ENCODE results near the gene GRIPAP1. TPM values are rescaled to one million over a fixed set of nuclear protein-coding genes. Genes with fewer than 3 reads are reported as not detected.

Gene GRIPAP1
- total RNA-seq, 2 donors from 2014 or later, result 9.6 to 16.0 TPM

GRCh38 chrX:49041744-49042580 is 39.9 kb upstream of the GRIPAP1 start:
- Histone ChIP-seq H3K9me3 (peaks cover 0 to 4% of the 10 kb centered on the region in 2 donors), H3K27me3 (no peaks in the 10 kb centered on the region), H3K4me1 (peaks cover 0 to 19% of the 10 kb centered on the region in 2 donors), H3K4me3 (peak overlapping the region; percentile 81 to 93), H3K36me3 (peaks cover 26% of the 10 kb centered on the region), H3K27ac (peak overlapping the region; percentile 97 to 99)
- no peak for DNase-seq (ENCODE audit: low spot score)
- TF ChIP-seq, protein P1, sequence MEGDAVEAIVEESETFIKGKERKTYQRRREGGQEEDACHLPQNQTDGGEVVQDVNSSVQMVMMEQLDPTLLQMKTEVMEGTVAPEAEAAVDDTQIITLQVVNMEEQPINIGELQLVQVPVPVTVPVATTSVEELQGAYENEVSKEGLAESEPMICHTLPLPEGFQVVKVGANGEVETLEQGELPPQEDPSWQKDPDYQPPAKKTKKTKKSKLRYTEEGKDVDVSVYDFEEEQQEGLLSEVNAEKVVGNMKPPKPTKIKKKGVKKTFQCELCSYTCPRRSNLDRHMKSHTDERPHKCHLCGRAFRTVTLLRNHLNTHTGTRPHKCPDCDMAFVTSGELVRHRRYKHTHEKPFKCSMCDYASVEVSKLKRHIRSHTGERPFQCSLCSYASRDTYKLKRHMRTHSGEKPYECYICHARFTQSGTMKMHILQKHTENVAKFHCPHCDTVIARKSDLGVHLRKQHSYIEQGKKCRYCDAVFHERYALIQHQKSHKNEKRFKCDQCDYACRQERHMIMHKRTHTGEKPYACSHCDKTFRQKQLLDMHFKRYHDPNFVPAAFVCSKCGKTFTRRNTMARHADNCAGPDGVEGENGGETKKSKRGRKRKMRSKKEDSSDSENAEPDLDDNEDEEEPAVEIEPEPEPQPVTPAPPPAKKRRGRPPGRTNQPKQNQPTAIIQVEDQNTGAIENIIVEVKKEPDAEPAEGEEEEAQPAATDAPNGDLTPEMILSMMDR (IDR thresholded peaks at IDR 0.05), result no peak

DNA sequence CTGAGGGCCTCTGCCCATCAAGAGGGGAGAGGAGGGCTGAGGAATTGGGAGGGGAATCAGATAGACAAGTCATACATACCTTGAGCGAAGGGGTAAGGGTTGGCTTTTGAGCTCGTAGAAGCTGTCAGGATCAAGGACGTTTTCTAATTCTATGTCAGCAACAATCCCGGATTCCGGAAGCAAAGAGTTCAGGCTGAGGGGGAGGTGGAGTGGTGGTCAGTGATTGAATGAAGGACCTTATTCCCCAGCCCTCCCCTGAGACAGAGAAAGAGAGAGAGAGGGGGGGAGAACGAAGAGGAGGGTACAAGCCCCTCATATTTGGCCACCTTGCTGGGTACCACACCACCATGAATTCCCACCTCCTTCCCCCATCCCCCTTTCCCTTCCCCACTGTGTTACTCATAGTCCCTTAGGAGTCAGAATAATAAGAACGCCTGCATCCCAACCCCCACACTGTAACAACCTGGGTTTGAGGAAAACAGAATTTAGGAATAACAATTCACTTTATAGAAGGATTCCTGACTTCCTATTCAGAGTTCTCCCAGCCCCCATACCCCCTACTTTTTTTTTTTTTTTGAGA is 38.4 kb upstream of the GRIPAP1 start:
- Histone ChIP-seq H3K9me3 (peaks cover 0 to 4% of the 10 kb centered on the region in 2 donors), H3K36me3 (peaks cover 33% of the 10 kb centered on the region), H3K27ac (peak overlapping the region; percentile 97 to 99), H3K4me1 (peaks cover 0 to 19% of the 10 kb centered on the region in 2 donors), H3K27me3 (no peaks in the 10 kb centered on the region), H3K4me3 (peak overlapping the region; percentile 6 to 81)
- TF ChIP-seq, protein P1 (IDR thresholded peaks at IDR 0.05), result no peak
- no peak for DNase-seq (ENCODE audit: low spot score)

DNA sequence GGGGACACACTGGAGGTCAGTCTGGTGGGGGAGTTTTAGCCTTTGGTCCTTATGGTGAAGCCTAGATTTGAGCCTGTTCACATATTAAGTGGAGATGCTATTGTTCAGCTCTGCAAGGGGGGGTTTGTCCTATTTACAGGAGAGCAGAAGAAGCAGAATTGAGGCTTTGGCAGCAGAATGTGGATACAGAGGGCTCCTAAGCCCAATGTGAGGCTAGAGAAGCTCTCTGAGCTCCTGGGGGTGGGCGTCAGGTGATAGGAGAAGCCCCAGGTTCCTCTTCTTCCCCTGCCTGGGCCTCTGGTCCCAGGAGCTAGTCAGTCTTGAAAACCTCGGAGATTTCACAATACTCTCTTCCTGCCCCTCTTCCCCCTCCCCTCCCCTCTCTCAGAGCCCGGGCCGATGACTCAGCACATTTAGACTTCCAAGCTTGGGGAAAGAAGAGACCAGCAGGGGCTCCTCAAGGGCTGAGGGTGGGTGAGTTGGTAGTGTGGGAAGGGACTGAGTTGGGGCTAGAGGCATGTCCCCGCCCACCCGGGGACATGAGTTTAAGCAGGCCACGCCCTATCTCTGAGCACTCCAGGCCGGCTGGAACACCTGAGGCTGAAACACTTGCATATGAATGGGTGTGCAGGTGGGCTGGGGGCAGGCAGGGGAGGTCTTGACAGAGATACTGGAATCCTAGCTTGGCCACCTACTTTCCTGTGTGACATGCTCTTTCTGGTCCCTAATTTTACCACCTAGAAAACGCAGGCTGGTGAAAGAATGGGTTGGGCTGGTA is 37.7 kb upstream of the GRIPAP1 start:
- Histone ChIP-seq H3K4me1 (peaks cover 0 to 19% of the 10 kb centered on the region in 2 donors), H3K27me3 (no peaks in the 10 kb centered on the region), H3K36me3 (peaks cover 33% of the 10 kb centered on the region), H3K9me3 (peaks cover 0 to 4% of the 10 kb centered on the region in 2 donors), H3K4me3 (peak overlapping the region; percentile 6 to 81), H3K27ac (peak overlapping the region; percentile 97 to 99)
- DNase-seq (ENCODE audit: low spot score), result peak; percentile 87
- TF ChIP-seq, protein P1 (IDR thresholded peaks at IDR 0.05), result no peak

DNA sequence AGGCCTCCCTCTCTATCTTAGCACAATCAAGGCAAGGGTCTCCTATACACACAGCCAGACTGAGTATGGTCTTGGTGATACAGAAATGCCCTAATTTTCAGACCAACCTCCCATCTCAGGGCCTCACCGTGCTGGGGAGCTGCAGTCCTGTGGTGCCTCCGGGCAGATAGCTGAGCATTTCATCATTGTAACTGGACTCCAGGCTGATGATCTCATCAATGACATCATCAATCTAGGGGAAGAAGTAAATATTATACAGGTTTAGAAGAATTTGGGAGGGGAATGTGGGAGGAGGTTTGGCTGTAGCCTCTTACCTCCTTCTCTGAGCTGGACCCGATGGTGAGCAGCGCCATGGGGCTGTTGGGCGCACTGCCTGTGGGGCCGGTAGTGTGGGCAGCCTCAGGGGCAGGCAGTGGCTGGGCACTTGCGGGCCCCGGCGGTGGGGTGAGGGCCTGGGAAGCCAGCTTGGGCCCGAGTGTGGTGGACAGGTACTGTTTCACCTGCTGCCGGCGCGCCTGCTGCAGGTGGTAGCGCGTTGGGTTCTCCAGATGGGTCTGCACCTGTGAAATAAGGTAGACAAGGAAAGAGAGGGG is 35.9 kb upstream of the GRIPAP1 start:
- no peak for DNase-seq (ENCODE audit: low spot score)
- Histone ChIP-seq H3K27ac (no peak overlapping the region), H3K9me3 (peaks cover 0 to 4% of the 10 kb centered on the region in 2 donors), H3K4me1 (peaks cover 0 to 19% of the 10 kb centered on the region in 2 donors), H3K4me3 (no peak overlapping the region), H3K36me3 (peaks cover 50% of the 10 kb centered on the region), H3K27me3 (no peaks in the 10 kb centered on the region)
- TF ChIP-seq, protein P1 (IDR thresholded peaks at IDR 0.05), result no peak

DNA sequence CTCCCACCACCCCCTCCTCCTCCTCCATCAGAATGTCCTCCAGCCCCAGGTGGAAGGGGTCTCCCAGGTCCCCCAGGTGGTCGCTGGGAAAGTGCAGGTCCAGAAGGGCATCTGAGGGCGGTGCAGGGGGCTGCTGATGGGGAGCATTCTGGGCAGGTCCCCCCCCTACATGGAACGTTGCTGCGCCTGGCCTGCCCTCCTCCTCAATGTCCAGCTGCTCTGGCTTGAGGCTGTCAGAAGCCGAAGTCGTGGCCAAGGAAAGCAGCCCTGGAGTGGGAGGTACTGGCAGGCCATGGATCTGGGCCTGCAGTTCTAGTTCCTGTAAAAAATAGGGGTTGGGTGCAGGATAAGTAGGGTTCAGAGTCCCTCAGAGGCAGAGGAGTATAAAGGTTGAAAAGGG is 28.2 kb upstream of the GRIPAP1 start:
- H3K27ac ChIP-seq, result no peak overlapping the region
- DNase-seq (ENCODE audit: low spot score), result no peak
- H3K9me3 ChIP-seq, result no peaks in the 10 kb centered on the region
- no peaks in the 10 kb centered on the region for H3K4me1 ChIP-seq
- H3K4me3 ChIP-seq, result no peak overlapping the region
- H3K36me3 ChIP-seq, result peaks cover 42% of the 10 kb centered on the region
- H3K27me3 ChIP-seq, result no peaks in the 10 kb centered on the region
- TF ChIP-seq, protein P1 (IDR thresholded peaks at IDR 0.05), result no peak
